ENCODE results near the gene HYI. TPM values are rescaled to one million over a fixed set of nuclear protein-coding genes. Genes with fewer than 3 reads are reported as not detected.
A peak's percentile ranks its signal among the peaks of the same experiment; 100 is the strongest.

Gene HYI
- total RNA-seq, 1 experiment from 2014 or later, result 34.5 TPM

DNA sequence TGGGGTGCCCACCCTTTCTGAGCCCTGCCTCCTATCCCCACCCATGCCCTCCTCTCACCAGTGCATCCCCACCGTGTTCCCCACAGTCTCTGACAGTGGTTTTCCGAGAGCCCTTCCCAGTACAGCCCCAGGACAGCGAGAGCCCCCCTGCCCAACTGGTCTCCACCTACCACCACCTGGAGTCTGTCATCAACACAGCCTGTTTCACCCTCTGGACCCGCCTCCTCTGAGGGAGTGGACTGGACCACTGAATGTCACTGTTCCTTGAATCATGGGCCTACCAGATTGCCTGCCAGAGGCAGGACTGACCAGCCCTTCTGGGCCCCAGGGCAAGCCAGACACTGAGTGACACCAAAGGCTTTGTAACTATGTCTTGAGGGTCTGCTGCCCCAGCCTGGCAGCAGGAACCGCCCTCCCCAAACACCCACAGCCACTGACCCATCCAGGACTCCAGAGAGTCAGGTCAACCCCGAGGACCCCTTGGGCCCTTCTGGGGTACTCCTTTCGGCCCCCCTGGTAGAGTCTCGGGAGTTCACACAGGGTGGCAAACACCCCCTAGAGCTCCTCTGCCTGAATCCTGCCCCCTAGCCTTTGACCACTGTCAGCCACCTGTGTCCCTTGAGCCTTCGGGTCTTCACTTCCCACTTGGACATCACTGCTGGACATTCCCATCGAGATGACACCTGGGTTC lies 3.3 kb downstream of the HYI start:
- Mint-ChIP-seq H3K9me3 (ENCODE audit: unreplicated experiment) (no peaks in the 10 kb centered on the region), H3K4me3 (ENCODE audit: unreplicated experiment) (no peak overlapping the region), H3K27ac (ENCODE audit: unreplicated experiment) (no peak overlapping the region), H3K4me1 (ENCODE audit: low read depth, unreplicated experiment) (peaks cover 16% of the 10 kb centered on the region), H3K36me3 (ENCODE audit: insufficient read depth, unreplicated experiment) (peaks cover 67% of the 10 kb centered on the region), H3K27me3 (ENCODE audit: insufficient read depth, unreplicated experiment) (no peaks in the 10 kb centered on the region)
- POLR2A ChIA-PET, result no interaction called here
- peaks cover 11% of the 10 kb centered on the region for H3K4me1 ChIP-seq
- H3K27me3 ChIP-seq (replicated peaks; ENCODE audit: control insufficient read depth, insufficient read depth, low read length), result no peaks in the 10 kb centered on the region
- BruUV-seq (replicated peaks), result no TSS peak
- CTCF ChIA-PET, result no interaction called here
- TF ChIP-seq, protein P1, sequence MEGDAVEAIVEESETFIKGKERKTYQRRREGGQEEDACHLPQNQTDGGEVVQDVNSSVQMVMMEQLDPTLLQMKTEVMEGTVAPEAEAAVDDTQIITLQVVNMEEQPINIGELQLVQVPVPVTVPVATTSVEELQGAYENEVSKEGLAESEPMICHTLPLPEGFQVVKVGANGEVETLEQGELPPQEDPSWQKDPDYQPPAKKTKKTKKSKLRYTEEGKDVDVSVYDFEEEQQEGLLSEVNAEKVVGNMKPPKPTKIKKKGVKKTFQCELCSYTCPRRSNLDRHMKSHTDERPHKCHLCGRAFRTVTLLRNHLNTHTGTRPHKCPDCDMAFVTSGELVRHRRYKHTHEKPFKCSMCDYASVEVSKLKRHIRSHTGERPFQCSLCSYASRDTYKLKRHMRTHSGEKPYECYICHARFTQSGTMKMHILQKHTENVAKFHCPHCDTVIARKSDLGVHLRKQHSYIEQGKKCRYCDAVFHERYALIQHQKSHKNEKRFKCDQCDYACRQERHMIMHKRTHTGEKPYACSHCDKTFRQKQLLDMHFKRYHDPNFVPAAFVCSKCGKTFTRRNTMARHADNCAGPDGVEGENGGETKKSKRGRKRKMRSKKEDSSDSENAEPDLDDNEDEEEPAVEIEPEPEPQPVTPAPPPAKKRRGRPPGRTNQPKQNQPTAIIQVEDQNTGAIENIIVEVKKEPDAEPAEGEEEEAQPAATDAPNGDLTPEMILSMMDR (IDR thresholded peaks at IDR 0.05; ENCODE audit: insufficient read depth in 1 of 2, low read depth in 1 of 2, low read length in 1 of 2, severe bottlenecking in 1 of 2, unreplicated experiment in 1 of 2), result no peak
- H3K4me3 ChIP-seq (ENCODE audit: low read depth, low read length), result no peak overlapping the region
- no peaks in the 10 kb centered on the region for H3K9me3 ChIP-seq
- no peaks in the 10 kb centered on the region; the same call in 1 of the 2 replicates for H3K36me3 ChIP-seq (ENCODE audit: control insufficient read depth, insufficient read depth, low read length)
- intact Hi-C loops (cut with micrococcal nuclease; ENCODE audit: unreplicated experiment), result loop anchor here (5.0 kb wide), 1 partner anchor 72 kb away; no protein-coding TSS in a partner anchor
- DNase-seq, result no peak

DNA sequence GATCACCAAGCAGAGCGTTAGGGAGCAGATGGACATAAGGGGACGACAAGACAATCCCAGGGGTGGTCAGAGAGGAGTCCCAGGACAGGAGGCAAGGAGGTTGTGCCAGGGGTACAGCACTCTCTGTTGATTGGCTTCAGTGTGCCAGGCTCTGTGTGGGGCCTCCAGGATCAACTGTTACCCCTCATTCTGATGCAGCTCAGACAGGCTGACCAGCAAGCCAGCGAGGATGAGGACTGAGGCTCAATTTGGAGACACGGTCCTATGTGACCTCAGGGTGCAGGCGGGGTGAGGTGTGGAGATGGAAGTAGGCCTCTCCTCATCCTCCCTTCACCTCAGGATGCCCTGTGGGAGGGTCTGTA lies 4.0 kb downstream of the HYI start:
- POLR2A ChIA-PET, result no interaction called here
- Mint-ChIP-seq H3K9me3 (ENCODE audit: unreplicated experiment) (no peaks in the 10 kb centered on the region), H3K27ac (ENCODE audit: unreplicated experiment) (peak overlapping the region; percentile 41), H3K36me3 (ENCODE audit: insufficient read depth, unreplicated experiment) (peaks cover 66% of the 10 kb centered on the region), H3K4me3 (ENCODE audit: unreplicated experiment) (no peak overlapping the region), H3K27me3 (ENCODE audit: insufficient read depth, unreplicated experiment) (no peaks in the 10 kb centered on the region), H3K4me1 (ENCODE audit: low read depth, unreplicated experiment) (peaks cover 21% of the 10 kb centered on the region)
- Histone ChIP-seq H3K27me3 (replicated peaks; ENCODE audit: control insufficient read depth, insufficient read depth, low read length) (no peaks in the 10 kb centered on the region), H3K4me3 (ENCODE audit: low read depth, low read length) (no peak overlapping the region), H3K36me3 (ENCODE audit: control insufficient read depth, insufficient read depth, low read length) (no peaks in the 10 kb centered on the region; the same call in 1 of the 2 replicates), H3K9me3 (no peaks in the 10 kb centered on the region), H3K4me1 (peaks cover 6% of the 10 kb centered on the region)
- DNase-seq, result no peak
- intact Hi-C loops (cut with micrococcal nuclease; ENCODE audit: unreplicated experiment), result loop anchor here (5.0 kb wide), 1 partner anchor 73 kb away; no protein-coding TSS in a partner anchor
- TF ChIP-seq, protein P1 (IDR thresholded peaks at IDR 0.05; ENCODE audit: insufficient read depth in 1 of 2, low read depth in 1 of 2, low read length in 1 of 2, severe bottlenecking in 1 of 2, unreplicated experiment in 1 of 2), result no peak
- CTCF ChIA-PET, result no interaction called here
- BruUV-seq (replicated peaks), result no TSS peak

DNA sequence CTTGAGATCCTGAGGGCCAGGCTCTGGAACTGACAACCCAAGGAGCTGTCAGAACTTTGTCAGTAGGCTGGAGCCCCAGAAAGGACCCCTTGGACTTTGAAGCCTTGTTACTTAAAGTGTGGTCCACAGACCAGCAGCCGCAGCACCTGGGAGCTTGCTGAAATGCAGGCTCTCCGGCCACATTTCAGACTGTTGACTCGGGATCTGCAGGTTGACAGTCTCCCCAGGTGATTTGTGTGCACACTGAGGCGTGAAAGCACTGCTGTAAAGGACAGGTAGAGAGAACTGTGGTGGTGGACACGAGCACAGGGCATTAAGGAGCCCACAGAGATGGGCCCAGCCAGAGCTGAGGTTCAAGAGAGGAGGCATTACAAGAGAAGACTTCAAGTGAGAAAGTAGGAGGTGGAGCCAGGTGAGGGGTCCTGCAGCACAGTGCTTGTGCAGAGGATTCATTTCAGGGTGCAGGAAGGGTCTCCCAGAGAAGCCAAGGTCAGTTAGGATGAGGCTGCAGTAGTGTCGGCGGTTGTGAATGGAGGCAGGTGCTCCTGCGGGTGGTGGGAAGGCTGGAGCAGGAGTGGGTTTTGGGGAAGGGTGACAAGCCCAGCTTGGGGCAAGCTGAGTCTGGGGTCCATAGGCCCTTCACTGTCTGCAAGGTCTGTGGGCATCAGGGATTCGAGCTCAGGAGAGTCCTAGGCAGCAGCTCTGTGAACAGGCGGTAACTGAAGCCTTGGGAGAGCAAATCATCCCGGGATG lies 4.6 kb downstream of the HYI start:
- H3K36me3 Mint-ChIP-seq (ENCODE audit: insufficient read depth, unreplicated experiment), result peaks cover 61% of the 10 kb centered on the region
- H3K4me3 Mint-ChIP-seq (ENCODE audit: unreplicated experiment), result no peak overlapping the region
- Histone ChIP-seq H3K9me3 (no peaks in the 10 kb centered on the region), H3K4me3 (ENCODE audit: low read depth, low read length) (no peak overlapping the region), H3K4me1 (peaks cover 6% of the 10 kb centered on the region), H3K27me3 (replicated peaks; ENCODE audit: control insufficient read depth, insufficient read depth, low read length) (no peaks in the 10 kb centered on the region), H3K36me3 (ENCODE audit: control insufficient read depth, insufficient read depth, low read length) (no peaks in the 10 kb centered on the region; the same call in 1 of the 2 replicates)
- DNase-seq, result no peak
- no peaks in the 10 kb centered on the region for H3K9me3 Mint-ChIP-seq (ENCODE audit: unreplicated experiment)
- TF ChIP-seq, protein P1 (IDR thresholded peaks at IDR 0.05; ENCODE audit: insufficient read depth in 1 of 2, low read depth in 1 of 2, low read length in 1 of 2, severe bottlenecking in 1 of 2, unreplicated experiment in 1 of 2), result no peak
- no peaks in the 10 kb centered on the region for H3K27me3 Mint-ChIP-seq (ENCODE audit: insufficient read depth, unreplicated experiment)
- no TSS peak for BruUV-seq (replicated peaks)
- CTCF ChIA-PET, result interaction anchor here (0.5 kb wide), 1 partner anchor 22 kb away, joined by 3 read pairs; no protein-coding TSS in a partner anchor
- peak overlapping the region; percentile 41 for H3K27ac Mint-ChIP-seq (ENCODE audit: unreplicated experiment)
- POLR2A ChIA-PET, result no interaction called here
- H3K4me1 Mint-ChIP-seq (ENCODE audit: low read depth, unreplicated experiment), result peaks cover 25% of the 10 kb centered on the region
- intact Hi-C loops (cut with micrococcal nuclease; ENCODE audit: unreplicated experiment), result no loop called here
